ENCODE results near the gene PAM16.

GRCh38 chr16:4360538-4361021 lies 9.5 kb upstream of the PAM16 start:
- TF ChIP-seq, protein P1, sequence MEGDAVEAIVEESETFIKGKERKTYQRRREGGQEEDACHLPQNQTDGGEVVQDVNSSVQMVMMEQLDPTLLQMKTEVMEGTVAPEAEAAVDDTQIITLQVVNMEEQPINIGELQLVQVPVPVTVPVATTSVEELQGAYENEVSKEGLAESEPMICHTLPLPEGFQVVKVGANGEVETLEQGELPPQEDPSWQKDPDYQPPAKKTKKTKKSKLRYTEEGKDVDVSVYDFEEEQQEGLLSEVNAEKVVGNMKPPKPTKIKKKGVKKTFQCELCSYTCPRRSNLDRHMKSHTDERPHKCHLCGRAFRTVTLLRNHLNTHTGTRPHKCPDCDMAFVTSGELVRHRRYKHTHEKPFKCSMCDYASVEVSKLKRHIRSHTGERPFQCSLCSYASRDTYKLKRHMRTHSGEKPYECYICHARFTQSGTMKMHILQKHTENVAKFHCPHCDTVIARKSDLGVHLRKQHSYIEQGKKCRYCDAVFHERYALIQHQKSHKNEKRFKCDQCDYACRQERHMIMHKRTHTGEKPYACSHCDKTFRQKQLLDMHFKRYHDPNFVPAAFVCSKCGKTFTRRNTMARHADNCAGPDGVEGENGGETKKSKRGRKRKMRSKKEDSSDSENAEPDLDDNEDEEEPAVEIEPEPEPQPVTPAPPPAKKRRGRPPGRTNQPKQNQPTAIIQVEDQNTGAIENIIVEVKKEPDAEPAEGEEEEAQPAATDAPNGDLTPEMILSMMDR (IDR thresholded peaks at IDR 0.05) = no peak
- TF ChIP-seq POLR2AphosphoS5 (IDR thresholded peaks at IDR 0.05; ENCODE audit: low read depth, low read length) = no peak

All from Panc1 (cell line).